GM21526 (cell line): ENCODE results near the gene MMRN2.
"Not testable (repeated sequence)": the region's sequence is repeated elsewhere in the genome, so short reads cannot be mapped to it uniquely, and the experiment has no call there.

Source experiments
- ATAC-seq: cut with Tn5 transposase; IDR thresholded peaks from one replicate; pipeline ENCODE4 v1.9.1; 2021; ENCODE audit warnings: moderate library complexity; ENCODE audit not compliant: unreplicated experiment, low FRiP score

The MMRN2 gene

GRCh38 chr10:86958116-86958900 is 893 bp upstream of the MMRN2 start, which contains the start of gene SNCG:
Gene SNCG, plus strand, starts transcription at chr10:86958599. Its CDS starts 99 bp downstream, at chr10:86958698.
- ATAC-seq: no peak

DNA sequence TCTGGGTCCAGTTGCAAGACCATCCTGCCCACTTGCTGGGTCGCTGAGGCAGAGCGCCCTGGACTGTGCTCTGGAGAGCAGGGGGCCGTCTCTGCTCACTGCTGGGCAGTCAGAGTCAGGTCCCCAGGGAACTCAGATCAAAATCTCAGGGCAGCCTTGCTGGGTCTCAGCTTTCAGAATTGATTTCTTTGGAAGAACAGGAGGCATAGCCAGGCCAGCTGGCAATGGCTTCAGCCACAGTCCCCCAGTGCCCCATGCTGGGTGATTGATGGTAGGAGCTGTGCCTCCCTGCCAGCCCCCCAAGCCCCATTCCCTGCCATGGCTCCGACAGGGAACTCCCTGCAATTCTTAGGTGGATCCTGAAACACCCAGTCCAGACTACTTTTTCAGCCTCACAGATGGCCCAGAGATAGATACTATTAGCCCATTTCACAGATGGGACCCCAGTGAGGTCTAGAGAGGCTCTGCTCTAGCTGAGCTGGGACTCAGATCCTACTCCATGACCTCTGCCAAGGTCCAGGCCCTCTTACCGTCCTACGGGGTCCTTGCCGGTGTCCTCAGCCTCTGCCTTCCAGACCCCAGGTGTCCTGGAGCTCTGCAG is 467 bp downstream of the MMRN2 start:
- ATAC-seq: no peak

DNA sequence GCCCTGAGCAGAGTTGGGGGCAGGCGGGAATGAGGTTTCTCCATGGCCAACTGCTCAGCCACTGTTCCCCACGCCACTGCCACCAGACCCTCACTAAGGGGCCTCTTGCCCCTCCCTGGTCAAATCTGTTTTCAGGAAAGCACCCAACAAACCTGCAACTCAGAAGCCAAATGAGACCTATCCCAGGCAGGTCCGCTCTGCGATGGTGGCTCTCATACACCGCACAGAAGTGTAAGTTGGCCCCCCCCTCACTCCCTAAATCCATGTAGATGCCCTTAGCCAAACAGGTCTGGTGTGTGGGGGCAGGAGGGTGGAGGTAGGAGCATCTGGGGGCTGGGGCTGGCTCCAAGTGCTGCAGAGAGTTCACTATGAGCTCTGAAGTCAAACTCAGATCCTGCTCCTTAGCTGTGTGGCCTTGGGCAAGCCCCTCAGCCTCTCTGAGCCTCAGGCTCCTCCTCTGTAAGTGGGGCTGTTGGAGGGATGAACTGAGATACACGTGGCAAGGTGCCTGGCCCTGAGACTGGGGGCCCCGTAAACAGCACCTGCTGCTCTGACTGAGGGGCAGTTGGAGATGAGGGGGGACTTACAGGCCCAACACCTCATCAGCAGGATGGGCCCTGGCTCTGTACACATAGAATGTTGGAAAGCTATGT is 1.1 kb downstream of the MMRN2 start:
- ATAC-seq: no peak

- ATAC-seq: no peak
Observed at GRCh38 chr10:86955501-86956194, 1.8 kb downstream of the MMRN2 start.

GRCh38 chr10:86954681-86955500 is 2.5 kb downstream of the MMRN2 start:
- no peak for ATAC-seq

DNA sequence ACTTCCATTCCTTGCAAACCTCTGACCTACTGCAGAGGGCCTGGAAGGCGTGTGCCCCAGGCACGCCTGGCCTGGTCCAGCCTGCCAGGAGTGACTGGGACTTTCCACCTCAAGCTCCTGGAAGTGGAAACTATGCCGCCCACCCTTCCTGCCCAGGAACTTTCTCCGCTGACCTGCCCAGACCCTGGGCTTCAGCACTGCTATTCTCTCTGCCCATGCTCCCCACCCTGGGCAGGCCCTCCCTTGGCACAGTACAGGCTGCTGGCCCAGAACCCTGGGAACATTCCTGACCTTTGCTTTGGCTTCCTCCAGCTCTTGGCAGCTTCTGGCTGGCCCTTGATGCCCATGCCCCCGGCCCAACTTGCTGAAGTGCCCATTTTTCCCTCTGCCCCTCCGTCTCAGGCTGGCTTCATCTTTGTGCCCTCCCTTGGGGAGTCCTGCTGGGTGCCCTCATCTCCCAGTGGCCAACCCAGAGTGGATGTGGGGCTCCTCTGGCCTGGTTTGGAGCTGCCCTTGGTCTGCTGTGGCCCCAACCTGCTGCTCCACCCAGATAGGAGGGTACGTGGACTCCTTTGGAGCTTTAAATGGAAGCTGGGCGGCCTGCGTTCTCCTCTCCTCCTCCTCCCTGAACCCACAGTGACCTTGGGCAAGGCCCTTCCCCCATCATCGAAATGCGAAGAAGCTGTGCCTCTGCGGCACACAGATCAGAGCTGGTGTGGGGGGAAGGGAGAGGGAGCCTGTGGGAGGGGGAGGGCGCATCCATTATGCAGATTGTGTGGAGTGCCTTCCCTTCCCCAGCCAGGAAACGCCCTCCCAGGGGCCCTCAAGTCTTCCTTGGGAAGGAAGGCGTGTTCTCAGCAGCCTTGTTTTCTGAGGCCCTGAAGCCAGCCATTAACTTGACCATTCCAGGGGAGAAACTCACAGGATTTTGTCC is 3.4 kb downstream of the MMRN2 start:
- ATAC-seq: no peak

DNA sequence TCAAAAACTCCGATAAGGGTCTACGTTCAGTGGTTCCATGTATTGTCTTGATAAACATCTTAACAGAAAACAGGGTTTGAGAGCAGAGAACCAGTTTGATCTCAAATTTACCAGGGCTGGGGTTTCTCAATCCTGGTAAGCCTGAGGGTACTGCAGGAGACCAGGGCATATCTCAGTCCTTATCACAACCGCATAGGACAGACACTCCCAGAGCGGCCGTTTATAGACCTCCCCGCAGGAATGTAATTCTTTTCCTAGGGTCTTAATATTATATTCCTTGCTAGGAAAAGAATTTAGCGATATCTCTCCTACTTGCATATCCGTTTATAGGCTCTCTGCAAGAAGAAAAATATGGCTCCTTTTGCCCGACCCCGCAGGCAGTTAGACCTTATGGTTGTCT is 4.7 kb downstream of the MMRN2 start:
- ATAC-seq: not testable (repeated sequence)

- ATAC-seq: no peak
Observed at GRCh38 chr10:86952106-86952505, 5.3 kb downstream of the MMRN2 start.

DNA sequence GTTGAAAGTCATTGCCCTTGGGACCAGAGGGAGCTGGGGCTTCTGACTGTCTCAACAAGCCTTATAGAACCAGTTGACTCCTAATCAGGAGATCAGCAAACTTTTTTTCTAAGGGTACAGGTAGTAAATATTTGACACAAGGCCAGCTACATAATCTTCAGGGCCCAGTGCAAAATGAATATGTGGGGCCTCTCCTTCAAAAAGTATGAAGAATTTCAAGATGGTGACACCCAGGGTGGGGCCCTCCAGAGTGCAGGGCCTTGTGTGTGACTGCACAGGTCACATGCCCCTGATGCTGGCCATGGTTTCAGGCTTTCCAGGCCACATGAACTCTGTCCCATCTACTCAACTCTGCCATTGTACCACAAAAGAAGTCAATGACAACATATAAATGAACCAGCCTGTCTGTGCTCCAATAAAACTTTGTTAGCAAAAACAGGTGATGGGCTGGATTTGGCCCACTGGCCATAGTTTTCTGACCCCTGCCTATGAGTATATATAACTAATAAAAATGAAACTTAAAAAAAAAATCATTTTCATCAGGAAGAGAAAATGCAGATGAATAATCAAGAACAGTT is 6.1 kb downstream of the MMRN2 start:
- ATAC-seq: no peak

DNA sequence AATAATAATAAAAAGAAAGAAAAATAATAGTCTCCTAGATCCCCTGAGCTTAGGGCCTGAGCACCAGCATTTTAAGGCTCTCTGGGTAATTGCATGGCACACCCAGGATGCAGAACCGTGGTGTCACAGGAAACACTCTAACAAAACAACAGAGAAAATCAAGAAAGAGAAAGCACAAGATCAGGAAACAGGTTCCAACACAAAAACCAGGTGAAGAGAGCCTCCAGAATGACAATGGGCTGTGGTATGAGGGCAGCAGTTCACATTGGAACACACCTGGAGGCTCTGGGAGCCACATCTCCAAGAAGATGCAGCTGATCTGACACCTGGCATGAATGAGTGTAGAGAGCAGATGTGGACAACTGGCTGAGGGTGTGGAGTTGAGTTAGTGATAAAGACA is 7.1 kb downstream of the MMRN2 start:
- ATAC-seq: no peak

- not testable (repeated sequence) for ATAC-seq
Observed at GRCh38 chr10:86947806-86948205, 9.6 kb downstream of the MMRN2 start.

DNA sequence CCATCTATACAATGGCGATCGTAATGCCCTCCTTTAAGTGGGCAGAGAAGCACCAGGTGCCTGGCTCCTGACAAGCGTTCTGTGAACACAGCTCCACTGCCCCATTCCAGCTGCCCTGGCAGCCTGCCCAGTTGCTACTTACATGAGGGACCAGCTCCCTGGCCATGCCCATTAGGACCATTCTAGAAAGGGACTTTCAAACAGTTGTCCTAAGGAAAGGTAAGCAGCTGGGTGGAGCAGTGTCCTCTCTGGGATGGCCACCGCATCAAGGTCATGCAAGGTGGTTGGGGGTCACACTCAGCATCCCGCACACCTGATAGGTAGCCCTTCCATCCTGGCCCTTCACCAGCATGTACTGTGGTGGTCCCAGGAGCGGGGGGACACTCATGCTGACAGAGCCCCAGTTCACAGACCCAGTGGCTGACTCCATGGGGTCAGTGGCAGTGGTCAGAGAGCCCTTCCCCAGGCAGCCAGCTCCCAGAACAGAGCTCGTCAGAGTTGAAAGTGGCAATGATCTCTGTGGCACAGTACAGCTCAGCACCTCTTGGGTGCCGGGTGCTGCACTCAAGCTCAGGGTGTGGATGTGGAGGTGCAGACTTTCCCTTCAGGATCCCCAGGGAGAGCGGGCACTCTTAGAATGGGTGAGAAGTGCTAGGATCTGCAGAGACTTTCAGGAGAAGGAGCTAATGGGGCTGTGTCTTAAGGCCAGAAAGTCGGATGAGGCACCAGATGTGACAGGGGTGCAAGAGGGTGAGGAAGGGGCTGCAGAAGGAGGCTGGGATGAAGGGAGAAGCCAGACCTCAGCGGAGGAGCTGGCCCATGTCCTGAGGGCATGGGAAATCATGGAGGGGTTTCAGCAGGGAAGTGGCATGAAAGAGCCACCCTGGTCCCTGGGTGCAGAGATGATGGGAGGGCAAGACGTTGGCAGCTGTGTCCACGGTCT is 10.9 kb downstream of the MMRN2 start:
- no peak for ATAC-seq

GRCh38 chr10:86945361-86946212 is 11.8 kb downstream of the MMRN2 start:
- ATAC-seq: no peak

GRCh38 chr10:86944907-86945306 is 12.5 kb downstream of the MMRN2 start:
- ATAC-seq: no peak

- no peak for ATAC-seq
Observed at GRCh38 chr10:86944471-86944870, 12.9 kb downstream of the MMRN2 start.

DNA sequence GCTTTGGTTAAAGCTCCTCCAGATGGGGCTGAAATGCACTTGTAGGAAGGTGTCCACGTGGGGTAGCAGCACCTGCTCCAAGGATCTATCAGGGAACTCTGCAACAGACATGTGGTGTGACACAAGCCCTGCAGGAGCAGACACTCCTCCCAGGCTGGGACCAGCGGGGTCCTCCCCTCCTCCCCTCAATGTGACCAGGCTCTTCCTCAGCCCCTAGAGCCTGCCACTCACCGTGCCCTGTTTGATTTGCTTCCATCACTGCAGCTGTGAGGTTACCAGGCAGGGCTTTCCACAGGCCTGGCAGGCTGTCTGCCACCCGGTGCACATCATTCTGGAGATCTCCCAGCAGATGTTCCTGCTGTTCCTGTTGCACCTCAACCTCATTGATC is 13.4 kb downstream of the MMRN2 start:
- no peak for ATAC-seq
